ENCODE measurements around the gene PDE7B. TPM values are rescaled to one million over a fixed set of nuclear protein-coding genes. Genes with fewer than 3 reads are reported as not detected.

PDE7B gene
- total RNA-seq, 3 donors from 2014 or later (not counting 1 experiment from before 2014, with no cell fraction given) = 0.14 to 0.18 TPM; not detected in 1

- DNase-seq = no peak
- H3K4me3 Mint-ChIP-seq = no peak overlapping the region
- no peaks in the 10 kb centered on the region for H3K27me3 Mint-ChIP-seq (ENCODE audit: low read depth in 2 of 2)
- ATAC-seq = no peak
- intact Hi-C loops (cut with micrococcal nuclease) = no loop called here
- H3K27me3 ChIP-seq (ENCODE audit: control insufficient read depth, insufficient read depth, low read length) = no peaks in the 10 kb centered on the region
- H3K36me3 ChIP-seq (ENCODE audit: control insufficient read depth, insufficient read depth, low read length) = no peaks in the 10 kb centered on the region
- no peak overlapping the region for H3K27ac Mint-ChIP-seq
- H3K27ac ChIP-seq (ENCODE audit: low read length) = no peak overlapping the region
- H3K9me3 Mint-ChIP-seq = no peaks in the 10 kb centered on the region
- no peak overlapping the region for H3K4me3 ChIP-seq (ENCODE audit: low read length)
- peaks cover 8 to 9% of the 10 kb centered on the region in 2 donors for H3K4me1 Mint-ChIP-seq
- no peaks in the 10 kb centered on the region for H3K9me3 ChIP-seq (ENCODE audit: control insufficient read depth, insufficient read depth, low read length)
- no peak for TF ChIP-seq CTCF (IDR thresholded peaks at IDR 0.05)
- peaks cover 6% of the 10 kb centered on the region for H3K4me1 ChIP-seq (ENCODE audit: control insufficient read depth, insufficient read depth, low read length)
- WGBS (ENCODE audit: insufficient coverage) = 100% methylated on average over 1 of the region's 1 CpG
- no peaks in the 10 kb centered on the region for H3K36me3 Mint-ChIP-seq
These were observed 19.8 kb downstream of the PDE7B start for GRCh38 chr6:135871296-135871695.

GRCh38 chr6:135871878-135872277 lies 20.4 kb downstream of the PDE7B start:
- no peaks in the 10 kb centered on the region for H3K9me3 Mint-ChIP-seq
- no peak overlapping the region for H3K4me3 Mint-ChIP-seq
- H3K36me3 Mint-ChIP-seq = no peaks in the 10 kb centered on the region
- no peak overlapping the region for H3K27ac ChIP-seq (ENCODE audit: low read length)
- H3K9me3 ChIP-seq (ENCODE audit: control insufficient read depth, insufficient read depth, low read length) = no peaks in the 10 kb centered on the region
- no peak overlapping the region for H3K4me3 ChIP-seq (ENCODE audit: low read length)
- DNase-seq (no peak), ATAC-seq (no peak)
- no peaks in the 10 kb centered on the region for H3K36me3 ChIP-seq (ENCODE audit: control insufficient read depth, insufficient read depth, low read length)
- H3K27me3 Mint-ChIP-seq (ENCODE audit: low read depth in 2 of 2) = no peaks in the 10 kb centered on the region
- intact Hi-C loops (cut with micrococcal nuclease) = no loop called here
- H3K27ac Mint-ChIP-seq = no peak overlapping the region
- H3K27me3 ChIP-seq (ENCODE audit: control insufficient read depth, insufficient read depth, low read length) = no peaks in the 10 kb centered on the region
- 100% methylated on average over 1 of the region's 1 CpG for WGBS (ENCODE audit: insufficient coverage)
- TF ChIP-seq CTCF (IDR thresholded peaks at IDR 0.05) = no peak
- peaks cover 10% of the 10 kb centered on the region for H3K4me1 ChIP-seq (ENCODE audit: control insufficient read depth, insufficient read depth, low read length)
- H3K4me1 Mint-ChIP-seq = peaks cover 11 to 14% of the 10 kb centered on the region in 2 donors

- WGBS (ENCODE audit: insufficient coverage) = 83% methylated on average over 1 of the region's 2 CpGs
- Mint-ChIP-seq H3K27ac (peak overlapping the region; percentile 22 to 27), H3K4me1 (peaks cover 30 to 34% of the 10 kb centered on the region in 2 donors), H3K27me3 (ENCODE audit: low read depth in 2 of 2) (no peaks in the 10 kb centered on the region), H3K4me3 (no peak overlapping the region), H3K9me3 (no peaks in the 10 kb centered on the region), H3K36me3 (no peaks in the 10 kb centered on the region)
- no peak overlapping the region for H3K4me3 ChIP-seq (ENCODE audit: low read length)
- no peaks in the 10 kb centered on the region for H3K36me3 ChIP-seq (ENCODE audit: control insufficient read depth, insufficient read depth, low read length)
- H3K27ac ChIP-seq (ENCODE audit: low read length) = no peak overlapping the region
- H3K27me3 ChIP-seq (ENCODE audit: control insufficient read depth, insufficient read depth, low read length) = no peaks in the 10 kb centered on the region
- DNase-seq = no peak
- H3K9me3 ChIP-seq (ENCODE audit: control insufficient read depth, insufficient read depth, low read length) = no peaks in the 10 kb centered on the region
- TF ChIP-seq CTCF (IDR thresholded peaks at IDR 0.05) = no peak
- peaks cover 10% of the 10 kb centered on the region for H3K4me1 ChIP-seq (ENCODE audit: control insufficient read depth, insufficient read depth, low read length)
- intact Hi-C loops (cut with micrococcal nuclease) = no loop called here
- ATAC-seq = no peak
These were observed 23.9 kb downstream of the PDE7B start for GRCh38 chr6:135875446-135875845.

GRCh38 chr6:135876058-135876457 lies 24.6 kb downstream of the PDE7B start:
- Histone ChIP-seq H3K9me3 (ENCODE audit: control insufficient read depth, insufficient read depth, low read length) (no peaks in the 10 kb centered on the region), H3K27me3 (ENCODE audit: control insufficient read depth, insufficient read depth, low read length) (no peaks in the 10 kb centered on the region), H3K4me3 (ENCODE audit: low read length) (no peak overlapping the region), H3K27ac (ENCODE audit: low read length) (peak overlapping the region; percentile 49), H3K36me3 (ENCODE audit: control insufficient read depth, insufficient read depth, low read length) (no peaks in the 10 kb centered on the region), H3K4me1 (ENCODE audit: control insufficient read depth, insufficient read depth, low read length) (peaks cover 13% of the 10 kb centered on the region)
- intact Hi-C loops (cut with micrococcal nuclease) = no loop called here
- TF ChIP-seq CTCF (IDR thresholded peaks at IDR 0.05) = no peak
- H3K27ac Mint-ChIP-seq = peak overlapping the region; percentile 22 to 27
- H3K4me3 Mint-ChIP-seq = no peak overlapping the region
- WGBS (ENCODE audit: insufficient coverage) = 65% methylated on average over 4 of the region's 4 CpGs
- DNase-seq = peak in 1 of 2 donors; percentile 45
- no peaks in the 10 kb centered on the region for H3K9me3 Mint-ChIP-seq
- peaks cover 36 to 40% of the 10 kb centered on the region in 2 donors for H3K4me1 Mint-ChIP-seq
- H3K36me3 Mint-ChIP-seq = no peaks in the 10 kb centered on the region
- H3K27me3 Mint-ChIP-seq (ENCODE audit: low read depth in 2 of 2) = no peaks in the 10 kb centered on the region
- peak in 1 of 3 donors; percentile 24 for ATAC-seq

Measured in natural killer cell (primary cell).